CD4-positive, alpha-beta T cell treated with Interleukin-17A for 4 hours (primary cell): ENCODE measurements around the gene STIMATE.

Experiments used
- DNase-seq: peaks from one replicate; pipeline ENCODE4 v3.0.0-alpha.2; 2020; ENCODE audit warnings: mixed read lengths

The STIMATE gene

GRCh38 chr3:52811452-52812011, 85.8 kb downstream of the STIMATE start:
- no peak for DNase-seq

GRCh38 chr3:52810923-52811322, 86.4 kb downstream of the STIMATE start:
- no peak for DNase-seq

DNA sequence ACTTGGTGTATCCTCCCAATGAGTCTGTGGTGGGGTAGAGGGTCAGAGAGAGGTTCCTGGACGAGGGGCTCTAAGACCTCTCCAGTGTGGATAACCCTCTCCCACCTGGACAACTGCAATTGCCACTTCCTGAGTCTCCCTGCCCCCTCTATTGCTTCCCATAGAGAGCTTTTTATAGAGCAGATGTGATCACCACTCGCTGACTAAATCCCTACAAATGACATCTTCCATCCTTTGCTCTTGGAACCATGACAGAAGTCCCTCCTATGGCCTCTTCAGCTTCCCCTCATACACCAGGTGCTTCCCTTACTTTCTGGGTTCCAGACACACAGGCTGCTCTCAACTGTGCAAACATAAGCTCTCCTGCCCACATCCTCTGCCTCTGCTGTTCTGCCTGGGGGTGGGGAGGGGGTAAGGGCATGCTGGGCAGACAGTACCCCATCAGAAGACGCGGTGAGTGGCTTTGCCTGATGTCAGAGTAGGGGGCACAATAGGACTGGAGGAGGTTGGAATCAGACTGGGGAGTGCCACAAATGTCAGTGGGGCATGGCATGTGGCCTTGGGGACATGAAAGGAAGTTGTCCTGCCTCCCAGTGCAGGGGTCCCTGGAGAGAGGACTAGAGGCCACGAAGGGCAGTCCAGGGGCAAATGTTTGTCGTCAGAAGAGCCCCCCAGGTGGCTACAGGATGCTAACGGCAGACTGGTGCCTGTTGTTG, 87.5 kb downstream of the STIMATE start:
- DNase-seq = no peak

- DNase-seq = no peak
Measured at GRCh38 chr3:52809149-52809548, 88.2 kb downstream of the STIMATE start.

DNA sequence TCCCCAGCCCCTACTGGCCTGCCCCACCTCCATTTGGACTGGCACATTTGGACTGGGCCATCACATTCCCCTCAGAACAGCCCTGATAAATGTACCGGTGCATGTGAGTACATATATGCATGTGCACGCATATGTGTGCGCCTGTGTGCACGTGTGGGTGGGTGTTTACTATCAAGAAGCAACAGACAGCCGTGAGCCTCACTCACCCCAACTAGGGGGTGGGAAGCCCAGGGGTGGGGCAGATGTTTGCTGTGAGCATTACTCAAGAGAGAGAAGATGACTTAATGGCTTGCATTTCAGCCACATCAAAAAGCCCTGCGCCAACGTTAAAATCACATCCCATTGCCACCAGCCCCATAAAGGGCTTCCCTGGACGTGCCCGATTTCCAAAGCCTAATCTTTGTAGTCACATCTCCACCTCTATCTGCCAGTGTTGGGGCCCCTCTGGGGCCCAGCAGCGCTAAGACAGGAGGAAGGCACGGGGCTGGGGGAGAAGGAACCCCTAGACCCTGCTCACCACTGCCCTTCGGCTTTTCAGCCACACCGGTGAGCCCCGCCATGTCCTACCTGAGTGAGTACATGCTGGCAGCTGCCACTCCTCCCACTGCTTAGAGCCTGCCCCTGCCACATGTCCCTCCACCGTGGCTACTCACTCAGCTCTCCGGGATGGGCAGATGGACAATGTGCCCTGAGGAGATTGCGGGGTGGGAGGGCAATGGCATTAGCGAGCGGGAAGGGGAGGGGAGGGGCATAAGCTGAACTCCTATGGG, 91.9 kb downstream of the STIMATE start:
- no peak for DNase-seq

DNA sequence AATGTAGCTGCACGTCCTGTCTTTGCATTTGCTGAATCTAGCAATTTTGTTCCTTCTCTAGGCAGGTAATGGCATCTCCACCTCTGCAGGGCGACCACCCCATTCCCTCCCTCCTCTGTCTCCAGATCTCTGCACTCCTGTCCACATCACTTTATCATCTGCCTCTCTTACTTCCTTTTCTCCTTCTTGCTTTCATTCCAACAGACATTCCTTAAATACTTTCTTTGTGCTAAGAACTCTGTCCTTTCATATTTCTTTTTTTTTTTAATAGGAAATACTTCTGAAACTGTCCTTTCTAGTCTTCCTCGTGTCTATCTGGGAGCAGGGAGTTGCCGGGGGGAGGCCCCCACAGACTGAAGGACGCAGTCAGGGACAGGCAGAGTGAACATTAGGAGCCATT, 95.5 kb downstream of the STIMATE start:
- no peak for DNase-seq

DNA sequence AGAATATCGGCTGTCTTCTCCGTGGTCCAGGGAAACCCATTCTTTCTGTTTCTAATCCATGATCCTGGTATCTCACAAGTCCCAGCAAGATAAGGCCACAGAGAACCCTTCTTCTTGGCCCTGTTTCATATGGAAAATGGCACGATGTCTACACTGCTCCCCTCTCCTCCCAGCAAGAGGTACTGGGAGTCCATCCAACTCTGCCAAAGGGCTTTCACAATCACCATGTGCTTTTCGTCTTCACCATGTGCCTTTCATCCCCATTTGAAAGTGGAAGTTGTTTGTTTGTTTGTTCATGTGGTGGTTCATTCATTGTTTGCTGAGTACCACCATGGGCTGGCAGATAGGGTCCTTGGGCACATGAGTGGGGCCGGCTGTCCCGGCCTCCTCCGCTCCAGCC, 97.3 kb downstream of the STIMATE start:
- DNase-seq = no peak

DNA sequence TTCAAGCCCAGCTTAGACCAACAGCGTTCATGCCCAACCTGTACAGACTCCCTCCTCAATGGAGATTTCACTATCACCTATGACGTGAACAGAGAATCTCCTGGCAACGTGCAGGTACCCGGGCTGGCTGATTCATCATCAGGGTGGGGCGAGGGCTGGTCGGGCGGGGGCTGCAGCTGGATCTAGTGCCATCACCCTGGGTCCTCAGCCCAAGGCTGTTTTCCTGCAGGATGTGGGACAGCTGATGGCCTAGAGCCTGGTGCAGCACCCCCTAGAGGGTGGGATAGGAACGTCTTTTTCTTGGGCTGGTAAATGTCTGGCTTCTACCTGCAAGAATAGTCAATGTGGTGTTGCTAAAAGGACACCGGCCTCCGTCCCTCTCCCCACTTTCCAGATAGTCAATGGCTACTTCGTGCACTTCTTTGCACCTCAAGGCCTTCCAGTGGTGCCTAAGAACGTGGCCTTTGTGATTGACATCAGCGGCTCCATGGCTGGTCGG, 98.3 kb downstream of the STIMATE start:
- DNase-seq = peak; percentile 35

- DNase-seq = no peak
Measured at GRCh38 chr3:52798376-52798977, 98.9 kb downstream of the STIMATE start.

GRCh38 chr3:52796411-52796810, 100.9 kb downstream of the STIMATE start:
- no peak for DNase-seq

DNA sequence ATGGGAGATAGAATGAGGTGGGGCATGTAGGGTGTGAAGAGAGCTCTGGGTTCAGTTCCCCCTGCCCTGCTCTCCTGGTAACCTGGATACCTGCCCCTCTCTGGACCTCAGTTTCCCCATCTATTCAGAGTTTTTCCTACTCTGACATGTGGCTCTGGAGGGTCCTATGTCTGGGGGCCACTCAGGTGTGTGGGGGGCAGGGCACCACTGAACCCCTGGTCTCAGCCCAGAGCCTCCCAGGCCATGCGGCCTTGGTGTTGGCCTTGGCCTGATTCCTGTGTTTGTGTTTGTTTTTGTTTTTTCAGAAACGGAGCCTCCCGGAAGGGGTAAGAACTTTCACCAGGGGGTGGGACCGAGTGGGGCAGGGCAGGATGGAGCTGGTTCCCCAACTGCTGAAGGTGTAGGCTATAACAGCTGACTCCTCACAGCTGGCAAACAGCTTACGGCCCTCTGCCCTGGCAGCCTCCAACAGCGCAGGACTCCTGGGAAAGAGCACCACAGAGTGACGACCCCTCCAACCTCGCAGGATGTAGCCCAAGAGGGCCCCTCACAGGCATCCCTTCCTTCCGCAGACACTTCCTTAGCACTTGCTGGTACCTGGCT, 101.9 kb downstream of the STIMATE start:
- DNase-seq = no peak

GRCh38 chr3:52794612-52795099, 102.7 kb downstream of the STIMATE start, which contains the start of gene ITIH3:
Gene ITIH3, plus strand, starts transcription at chr3:52794796. Its CDS starts 8 bp downstream, at chr3:52794804.
- no peak for DNase-seq

- DNase-seq = no peak
Measured at GRCh38 chr3:52793702-52794611, 103.4 kb downstream of the STIMATE start.

- DNase-seq = no peak
Measured at GRCh38 chr3:52792961-52793695, 104.2 kb downstream of the STIMATE start.

DNA sequence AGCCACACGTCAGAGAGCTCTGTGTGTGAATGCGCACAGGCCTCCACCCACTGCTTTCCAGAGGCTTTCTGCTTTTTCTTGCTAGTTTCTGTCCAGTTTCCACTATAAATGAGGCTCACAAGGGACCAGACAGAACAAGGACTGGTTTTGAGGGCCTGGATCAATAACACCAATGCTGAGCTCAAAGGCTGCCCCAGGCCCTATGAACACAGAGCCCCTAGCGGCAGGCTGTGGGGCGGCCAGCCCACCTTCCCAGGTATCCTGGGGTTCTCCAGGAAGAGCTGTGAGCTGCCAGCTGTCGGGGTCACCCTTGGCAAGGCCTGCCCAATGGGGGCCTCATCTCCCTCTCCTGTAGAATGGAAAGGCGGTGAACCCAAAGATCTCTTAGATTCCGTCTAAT, 104.9 kb downstream of the STIMATE start:
- DNase-seq = no peak

- DNase-seq = no peak
Measured at GRCh38 chr3:52791928-52792327, 105.4 kb downstream of the STIMATE start.

GRCh38 chr3:52791366-52791765, 106.0 kb downstream of the STIMATE start:
- DNase-seq = no peak

- no peak for DNase-seq
Measured at GRCh38 chr3:52790741-52791140, 106.6 kb downstream of the STIMATE start.

DNA sequence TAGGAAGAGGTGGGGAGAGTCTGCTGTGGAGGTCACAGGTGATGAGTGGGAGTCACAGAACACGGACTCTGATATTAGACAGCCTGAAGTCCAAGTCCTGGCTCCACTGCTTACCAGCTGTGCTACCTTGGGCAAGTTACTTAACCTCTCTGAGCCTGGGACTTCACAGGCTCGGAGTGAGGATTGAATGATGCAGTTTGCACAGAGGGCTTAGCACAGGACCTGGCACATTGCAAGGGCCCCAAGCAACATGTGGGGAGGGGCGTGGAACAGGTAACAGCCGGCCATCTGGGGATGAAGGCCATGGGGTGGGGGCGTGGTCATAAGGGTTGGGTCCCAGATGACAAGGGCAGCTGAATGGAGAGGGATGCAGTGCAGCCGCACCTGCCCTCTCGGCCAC, 107.0 kb downstream of the STIMATE start:
- DNase-seq = no peak

DNA sequence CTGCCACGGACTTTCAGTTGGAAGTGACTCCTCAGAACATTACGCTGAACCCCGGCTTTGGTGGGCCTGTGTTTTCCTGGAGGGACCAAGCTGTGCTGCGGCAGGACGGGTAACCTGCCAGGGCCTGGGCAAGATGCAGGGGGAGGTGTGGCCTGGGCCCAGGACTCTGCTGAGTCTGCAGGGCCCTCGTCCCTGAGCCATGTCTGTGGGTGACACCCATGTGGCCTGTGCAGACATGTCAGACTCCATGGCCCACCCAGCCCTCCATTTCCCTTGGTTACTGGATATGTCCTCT, 107.7 kb downstream of the STIMATE start:
- no peak for DNase-seq
